Measurements from ENCODE around the gene FBLN2.

- TF ChIP-seq POLR2AphosphoS5 (IDR thresholded peaks at IDR 0.05): no peak
- TF ChIP-seq CTCF (IDR thresholded peaks at IDR 0.05): no peak
- no peak for TF ChIP-seq POLR2A (IDR thresholded peaks at IDR 0.05)
Observed at GRCh38 chr3:13532631-13533030, 16.3 kb upstream of the FBLN2 start.
